GM10847 (cell line): ENCODE data around the gene SAP25.

Experiments used
- POLR2A ChIP-seq: IDR thresholded peaks from 2 replicates; pipeline ENCODE4 v1.6.1; 2011; ENCODE audit not compliant: insufficient read length; ENCODE audit errors: extremely low read depth

The SAP25 gene

DNA sequence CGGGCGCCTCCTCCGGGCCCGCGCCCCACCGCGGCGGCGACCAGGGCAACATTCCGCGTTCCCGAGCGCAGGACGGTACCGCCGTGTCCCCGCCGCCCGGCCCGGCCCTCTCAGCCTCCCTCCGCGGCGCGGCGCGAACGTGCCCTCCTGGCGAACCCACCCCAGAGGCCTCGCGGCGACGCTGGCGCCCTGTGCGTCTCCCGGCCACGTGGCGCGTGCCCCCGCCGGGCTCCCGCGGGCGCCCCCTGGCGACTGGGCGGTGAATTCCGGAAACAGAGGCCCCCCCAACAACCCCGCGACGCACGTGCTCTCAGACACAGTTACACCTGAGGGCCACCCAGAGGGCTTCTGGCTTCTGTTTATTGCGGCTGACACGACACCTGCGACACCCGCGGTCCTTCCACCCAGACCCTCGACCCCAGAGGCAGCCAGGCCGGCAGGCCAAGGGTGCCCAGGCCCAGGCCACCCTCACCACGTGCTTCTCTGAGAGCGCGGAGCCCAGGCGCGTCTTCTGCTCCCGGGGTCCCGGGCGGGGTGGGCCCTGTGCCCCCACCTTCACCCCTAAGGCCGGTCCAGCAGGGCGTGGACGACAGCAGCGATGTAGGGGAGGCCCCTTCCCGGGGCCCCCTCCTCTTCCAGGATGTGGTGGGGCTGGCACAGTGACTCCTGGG lies at the start of gene SAP25:
Gene SAP25 (minus strand): TSS at position 210 of the 671 bp plus-strand sequence. CDS start 158 bp downstream, at position 52.
- no peak for TF ChIP-seq POLR2A

GRCh38 chr7:100621554-100621953 lies 47.9 kb upstream of the SAP25 start:
- TF ChIP-seq POLR2A: no peak

GRCh38 chr7:100620804-100621203 lies 47.1 kb upstream of the SAP25 start:
- no peak for TF ChIP-seq POLR2A

DNA sequence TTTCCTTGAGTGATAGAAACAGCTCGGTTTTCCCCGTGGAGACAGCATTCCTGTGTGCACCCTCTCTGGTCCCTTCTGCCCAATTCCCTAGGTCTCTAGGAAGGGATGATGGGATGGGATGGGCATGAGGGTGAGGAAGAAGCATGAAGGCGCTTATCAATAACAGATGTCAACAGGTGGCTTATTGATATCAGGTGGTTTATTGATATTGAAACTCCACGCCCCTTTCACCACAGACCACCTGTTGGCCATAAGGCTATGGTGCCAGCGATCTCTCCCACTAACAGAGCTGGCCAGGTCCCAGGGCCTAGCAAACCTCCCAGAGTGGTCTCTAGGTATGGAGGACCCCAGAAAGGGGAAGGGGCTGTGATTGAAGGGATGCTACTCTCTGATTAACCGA lies 46.5 kb upstream of the SAP25 start:
- TF ChIP-seq POLR2A: no peak

DNA sequence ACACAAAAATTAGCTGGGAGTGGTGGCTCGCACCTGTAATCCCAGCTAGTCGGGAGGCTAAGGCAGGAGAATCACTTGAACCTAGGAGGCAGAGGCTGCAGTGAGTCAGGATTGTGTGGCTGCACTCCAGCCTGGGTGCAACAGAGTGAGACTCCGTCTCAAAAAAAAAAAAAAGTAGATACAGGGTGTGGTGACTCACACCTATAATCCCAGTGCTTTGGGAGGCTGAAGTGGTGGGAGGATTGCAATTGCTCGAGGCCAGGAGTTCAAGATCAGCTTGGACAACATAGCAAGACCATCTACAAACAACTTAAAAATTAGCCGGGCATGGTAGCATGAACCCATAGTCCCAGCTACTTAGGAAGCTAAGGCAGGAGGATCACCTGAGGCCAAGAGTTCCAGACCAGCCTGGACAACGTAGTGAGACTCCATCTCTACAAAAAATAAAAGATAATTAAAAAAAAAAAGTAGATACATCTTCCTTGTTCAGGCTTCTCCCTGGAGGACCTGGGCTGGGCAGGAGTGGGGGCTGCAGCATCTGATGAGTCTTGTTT lies 40.7 kb upstream of the SAP25 start:
- no peak for TF ChIP-seq POLR2A

DNA sequence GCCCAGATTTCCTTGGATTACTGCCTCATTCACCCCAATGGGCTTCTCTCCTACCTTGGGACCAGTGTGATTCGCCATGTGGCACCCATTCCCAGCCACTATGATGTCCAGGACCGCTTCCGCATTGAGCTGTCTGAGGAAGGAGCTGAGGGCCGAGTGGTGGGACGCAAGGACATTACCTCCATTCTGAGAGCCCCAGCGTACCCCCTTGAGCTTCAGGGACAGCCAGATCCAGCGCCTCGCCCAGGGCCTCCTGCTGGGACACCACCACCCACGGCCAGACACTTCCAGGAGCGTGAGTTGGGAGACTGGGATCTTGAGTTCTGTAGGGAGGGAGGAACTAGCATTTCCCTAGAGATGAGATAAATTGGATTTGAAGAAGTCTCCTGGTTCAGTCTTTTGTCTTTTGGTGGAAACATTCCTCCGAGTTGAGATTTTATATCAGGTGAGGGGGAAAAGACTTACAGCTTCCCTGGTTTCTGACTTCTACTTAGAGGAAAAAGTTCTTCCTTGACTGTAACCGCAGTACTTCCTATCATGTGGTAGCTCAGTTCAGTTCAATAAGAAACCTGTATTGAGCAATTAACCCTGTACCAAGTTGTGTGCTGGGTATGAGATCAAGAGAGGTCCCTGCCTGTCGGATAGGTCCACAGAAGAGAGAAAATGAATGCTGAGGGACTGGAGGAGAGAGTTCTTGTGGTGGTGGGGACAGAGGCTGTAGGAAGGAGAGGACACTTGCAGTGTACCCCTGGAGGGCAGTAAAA lies 39.9 kb upstream of the SAP25 start:
- no peak for TF ChIP-seq POLR2A

- no peak for TF ChIP-seq POLR2A
Measured at GRCh38 chr7:100612730-100613390, 39.2 kb upstream of the SAP25 start.

DNA sequence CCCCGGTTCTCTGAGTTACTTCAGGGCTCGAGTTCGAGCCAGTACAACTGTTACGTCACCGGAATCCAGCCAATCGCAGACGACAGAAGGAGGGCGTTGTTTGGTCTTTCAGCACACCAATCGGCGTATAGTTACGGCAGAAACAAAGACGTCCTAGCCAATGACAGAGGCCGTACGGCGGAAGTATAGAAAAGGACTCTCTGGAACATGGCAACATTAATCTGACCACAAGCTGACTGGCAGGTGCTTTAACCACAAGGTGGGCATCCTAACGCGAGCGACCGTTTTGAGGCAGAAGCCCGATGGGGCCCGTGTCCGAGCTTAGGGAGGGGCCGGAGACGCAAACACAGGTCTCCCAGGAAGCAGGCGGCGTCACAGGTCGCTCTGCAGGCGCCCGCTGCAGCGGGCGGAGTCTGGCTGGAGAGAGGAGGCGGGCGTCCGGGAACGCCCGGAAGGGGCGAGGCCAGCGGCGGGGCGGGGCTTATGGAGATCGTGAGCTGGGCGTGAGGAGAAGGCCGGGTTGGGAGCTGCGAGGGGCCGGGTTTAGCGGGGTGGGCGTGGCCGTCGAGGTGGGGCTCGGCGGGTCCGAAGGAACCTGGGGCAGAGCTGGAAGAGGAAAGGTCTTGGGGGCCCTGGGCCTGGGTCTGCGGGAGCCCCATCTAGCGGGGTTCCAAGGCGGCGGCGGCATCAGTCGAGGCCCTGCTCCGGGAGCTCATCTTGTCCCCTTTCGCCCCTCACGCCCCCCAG lies 38.5 kb upstream of the SAP25 start, which contains the start of gene MOSPD3:
Gene MOSPD3 (plus strand): TSS at position 558 of the 747 bp plus-strand sequence. CDS start 252 bp downstream, outside the sequence.
- TF ChIP-seq POLR2A: peak; percentile 87

DNA sequence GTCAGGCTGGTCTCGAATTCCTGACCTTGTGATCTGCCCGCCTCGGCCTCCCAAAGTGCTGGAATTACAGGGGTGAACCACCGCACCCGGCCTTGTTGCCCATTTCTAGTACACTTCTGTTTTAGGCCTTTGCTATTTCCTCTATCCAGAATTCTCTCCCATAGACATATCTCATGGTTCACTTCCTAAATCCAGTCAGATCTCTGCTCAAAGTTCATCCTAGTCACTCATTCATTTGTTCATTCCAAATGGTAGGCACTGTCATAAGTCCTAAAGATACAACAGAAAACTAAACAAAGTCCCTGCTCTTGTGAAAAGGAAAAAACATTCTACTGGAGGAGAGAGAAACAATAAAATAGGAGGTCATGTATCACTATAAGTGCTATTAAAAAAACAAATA lies 36.3 kb upstream of the SAP25 start:
- TF ChIP-seq POLR2A: no peak

GRCh38 chr7:100607111-100607510 lies 33.4 kb upstream of the SAP25 start:
- no peak for TF ChIP-seq POLR2A

- no peak for TF ChIP-seq POLR2A
Measured at GRCh38 chr7:100606313-100606712, 32.6 kb upstream of the SAP25 start.

GRCh38 chr7:100604976-100605911 lies 31.5 kb upstream of the SAP25 start:
- no peak for TF ChIP-seq POLR2A

- peak; percentile 26 for TF ChIP-seq POLR2A
Measured at GRCh38 chr7:100604028-100604975, 30.6 kb upstream of the SAP25 start.
